NCI-H226 (cell line): ENCODE results near the gene ARVCF.
"Not testable (repeated sequence)": the region's sequence is repeated elsewhere in the genome, so short reads cannot be mapped to it uniquely, and the experiment has no call there.

Experiments used
- DNase-seq: peaks from one replicate; pipeline ENCODE4 v3.0.0-alpha.2; 2015

ARVCF gene

GRCh38 chr22:19958083-19959042 lies 58.3 kb downstream of the ARVCF start:
- no peak for DNase-seq

GRCh38 chr22:19957445-19957844 lies 59.2 kb downstream of the ARVCF start:
- no peak for DNase-seq

GRCh38 chr22:19955241-19956128 lies 61.1 kb downstream of the ARVCF start:
- DNase-seq = no peak

GRCh38 chr22:19951346-19951745 lies 65.3 kb downstream of the ARVCF start:
- DNase-seq = no peak

- no peak for DNase-seq
Observed at GRCh38 chr22:19948057-19948760, 68.4 kb downstream of the ARVCF start.

- DNase-seq = peak; percentile 19
Observed at GRCh38 chr22:19943082-19944026, 73.3 kb downstream of the ARVCF start.

- peak; percentile 20 for DNase-seq
Observed at GRCh38 chr22:19942157-19943081, 74.2 kb downstream of the ARVCF start.

GRCh38 chr22:19941365-19942082 lies 75.1 kb downstream of the ARVCF start, which contains the start of the genes COMT and TXNRD2:
Gene COMT (plus strand): TSS chr22:19941772. CDS start chr22:19962527, 20,755 bp downstream.
Gene TXNRD2 (minus strand): TSS chr22:19941818. CDS start chr22:19941803, 15 bp downstream.
- peak; percentile 19 for DNase-seq

- DNase-seq = no peak
Observed at GRCh38 chr22:19940536-19941364, 75.9 kb downstream of the ARVCF start.

- DNase-seq = no peak
Observed at GRCh38 chr22:19937616-19938473, 78.8 kb downstream of the ARVCF start.

GRCh38 chr22:19936513-19936912 lies 80.1 kb downstream of the ARVCF start:
- DNase-seq = no peak

GRCh38 chr22:19935123-19935718 lies 81.4 kb downstream of the ARVCF start:
- DNase-seq = not testable (repeated sequence)

GRCh38 chr22:19933341-19934241 lies 83.0 kb downstream of the ARVCF start:
- no peak for DNase-seq

GRCh38 chr22:19932367-19933206 lies 84.0 kb downstream of the ARVCF start:
- DNase-seq = no peak

GRCh38 chr22:19931514-19931913 lies 85.1 kb downstream of the ARVCF start:
- no peak for DNase-seq
